Mesothelial cell of epicardium (in vitro differentiated cells): ENCODE results near the gene BLM. TPM values are rescaled to one million over a fixed set of nuclear protein-coding genes. Genes with fewer than 3 reads are reported as not detected.

ENCODE experiments used
- DNase-seq, 2 experiments: peaks; one replicate each; pipeline ENCODE4 v3.0.0; 2021; ENCODE audit warnings: low spot score in 2 of 2; ENCODE audit not compliant: unreplicated experiment in 2 of 2
- H3K27ac Mint-ChIP-seq: 2 replicates; pipeline ENCODE4 v1.8.0; 2021; ENCODE audit warnings: mixed read lengths
- H3K27me3 Mint-ChIP-seq: 2 replicates; pipeline ENCODE4 v1.8.0; 2021; ENCODE audit warnings: low read depth, mixed read lengths
- H3K36me3 Mint-ChIP-seq: 2 replicates; pipeline ENCODE4 v1.8.0; 2021; ENCODE audit warnings: mixed read lengths
- H3K4me1 Mint-ChIP-seq: 2 replicates; pipeline ENCODE4 v1.8.0; 2021; ENCODE audit warnings: mixed read lengths
- H3K4me3 Mint-ChIP-seq: 2 replicates; pipeline ENCODE4 v1.8.0; 2021; ENCODE audit warnings: mild to moderate bottlenecking, moderate library complexity, mixed read lengths
- H3K9me3 Mint-ChIP-seq: 2 replicates; pipeline ENCODE4 v1.8.0; 2021; ENCODE audit warnings: mixed read lengths
- CTCF ChIP-seq: fragments of 200-600 bp; sonication (generic); IDR thresholded peaks from one replicate; pipeline ENCODE4 v1.5.0; 2021; ENCODE audit warnings: antibody characterized with exemption; ENCODE audit not compliant: unreplicated experiment
- total RNA-seq: library from RNA; stranded (reverse); gene quantifications from 3 replicates; pipeline ENCODE4 v1.2.1, GENCODE V29; 2021

Gene BLM
- total RNA-seq, 1 donor from 2014 or later: 13.4 TPM

GRCh38 chr15:90860450-90860849, 143.3 kb downstream of the BLM start:
- Mint-ChIP-seq H3K27me3 (no peaks in the 10 kb centered on the region), H3K9me3 (no peaks in the 10 kb centered on the region), H3K27ac (no peak overlapping the region), H3K4me3 (no peak overlapping the region), H3K4me1 (peaks cover 5% of the 10 kb centered on the region), H3K36me3 (no peaks in the 10 kb centered on the region)
- no peak for DNase-seq
- no peak for TF ChIP-seq CTCF

GRCh38 chr15:90860942-90861675, 144.0 kb downstream of the BLM start:
- H3K27ac Mint-ChIP-seq: no peak overlapping the region
- peaks cover 10% of the 10 kb centered on the region for H3K4me1 Mint-ChIP-seq
- no peaks in the 10 kb centered on the region for H3K9me3 Mint-ChIP-seq
- H3K4me3 Mint-ChIP-seq: no peak overlapping the region
- TF ChIP-seq CTCF: no peak
- no peaks in the 10 kb centered on the region for H3K36me3 Mint-ChIP-seq
- DNase-seq: no peak
- H3K27me3 Mint-ChIP-seq: no peaks in the 10 kb centered on the region

GRCh38 chr15:90862487-90862886, 145.3 kb downstream of the BLM start:
- Mint-ChIP-seq H3K4me1 (peaks cover 16% of the 10 kb centered on the region), H3K27ac (no peak overlapping the region), H3K36me3 (no peaks in the 10 kb centered on the region), H3K27me3 (no peaks in the 10 kb centered on the region), H3K4me3 (no peak overlapping the region), H3K9me3 (no peaks in the 10 kb centered on the region)
- TF ChIP-seq CTCF: no peak
- DNase-seq: no peak

GRCh38 chr15:90862964-90863778, 146.0 kb downstream of the BLM start:
- peaks cover 21% of the 10 kb centered on the region for H3K4me1 Mint-ChIP-seq

GRCh38 chr15:90863987-90864386, 146.8 kb downstream of the BLM start:
- H3K9me3 Mint-ChIP-seq: no peaks in the 10 kb centered on the region
- DNase-seq: no peak
- no peak overlapping the region for H3K27ac Mint-ChIP-seq
- peaks cover 29% of the 10 kb centered on the region for H3K4me1 Mint-ChIP-seq
- no peak for TF ChIP-seq CTCF
- no peak overlapping the region for H3K4me3 Mint-ChIP-seq
- H3K36me3 Mint-ChIP-seq: no peaks in the 10 kb centered on the region
- no peaks in the 10 kb centered on the region for H3K27me3 Mint-ChIP-seq

More at GRCh38 chr15:90862964-90863778, 146.0 kb downstream of the BLM start:
- Mint-ChIP-seq H3K9me3 (no peaks in the 10 kb centered on the region), H3K27ac (no peak overlapping the region), H3K4me3 (no peak overlapping the region), H3K36me3 (no peaks in the 10 kb centered on the region), H3K27me3 (no peaks in the 10 kb centered on the region)
- no peak for DNase-seq
- no peak for TF ChIP-seq CTCF
